GM21381 (cell line): Measurements from ENCODE around the gene HPSE2.

Source experiments
- ATAC-seq: cut with Tn5 transposase; IDR thresholded peaks from one replicate; pipeline ENCODE4 v1.9.1; 2021; ENCODE audit warnings: mild to moderate bottlenecking, moderate library complexity; ENCODE audit not compliant: unreplicated experiment

HPSE2 gene

DNA sequence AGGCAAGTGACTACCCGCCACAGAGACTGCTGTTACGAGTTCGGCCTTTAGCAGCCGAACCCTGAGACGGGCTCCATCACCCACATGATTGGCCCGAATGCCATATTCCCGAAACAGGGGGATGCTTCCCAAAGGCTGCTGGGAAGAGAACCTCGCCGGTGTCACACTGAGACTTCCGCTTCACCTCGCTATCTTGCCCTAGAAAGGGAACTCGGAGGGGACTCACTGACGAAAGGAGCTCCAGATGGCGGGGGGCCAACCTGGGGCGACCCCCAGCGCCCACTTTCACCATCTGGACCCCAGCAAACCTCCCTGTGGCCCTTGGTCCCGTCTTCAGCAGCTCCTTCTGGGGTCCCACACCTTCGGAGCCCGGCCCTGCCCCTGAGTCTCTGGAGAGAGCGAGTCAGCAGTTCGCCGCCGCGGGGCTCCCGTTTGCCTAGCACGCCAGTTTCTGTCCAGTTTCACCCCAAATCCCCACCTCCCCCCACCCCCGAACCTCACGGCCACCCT, 789.4 kb downstream of the HPSE2 start:
- peak; percentile 30 for ATAC-seq

DNA sequence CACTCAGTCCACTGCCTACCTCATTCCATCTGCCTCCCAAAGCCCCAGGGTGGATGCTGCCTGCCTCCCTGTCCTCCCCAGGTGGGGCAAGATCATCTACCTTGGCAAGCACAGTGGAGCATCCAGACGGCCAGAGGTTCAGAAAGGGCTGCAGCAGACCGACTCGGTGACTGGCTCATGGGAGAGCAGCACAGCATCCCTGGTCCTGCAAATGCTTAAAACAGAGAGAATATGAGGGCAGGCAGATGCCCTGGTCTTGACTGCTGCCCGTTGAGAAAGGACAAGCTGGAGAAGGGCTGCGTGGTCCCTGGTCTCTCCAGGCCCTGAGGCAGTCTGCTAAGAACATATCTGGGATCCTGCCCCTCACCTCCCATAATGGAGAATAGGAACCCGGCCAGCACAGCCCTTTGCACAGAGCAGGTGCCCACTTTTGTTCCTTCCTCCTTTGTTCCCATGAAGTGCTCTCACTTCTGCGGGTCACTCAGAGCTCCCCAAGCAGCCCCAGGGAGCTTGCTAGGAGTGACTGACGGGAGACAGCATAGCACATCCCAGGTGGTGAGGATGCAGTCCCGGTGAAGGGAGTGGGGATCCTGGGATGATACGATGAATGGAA, 790.3 kb downstream of the HPSE2 start:
- no peak for ATAC-seq

DNA sequence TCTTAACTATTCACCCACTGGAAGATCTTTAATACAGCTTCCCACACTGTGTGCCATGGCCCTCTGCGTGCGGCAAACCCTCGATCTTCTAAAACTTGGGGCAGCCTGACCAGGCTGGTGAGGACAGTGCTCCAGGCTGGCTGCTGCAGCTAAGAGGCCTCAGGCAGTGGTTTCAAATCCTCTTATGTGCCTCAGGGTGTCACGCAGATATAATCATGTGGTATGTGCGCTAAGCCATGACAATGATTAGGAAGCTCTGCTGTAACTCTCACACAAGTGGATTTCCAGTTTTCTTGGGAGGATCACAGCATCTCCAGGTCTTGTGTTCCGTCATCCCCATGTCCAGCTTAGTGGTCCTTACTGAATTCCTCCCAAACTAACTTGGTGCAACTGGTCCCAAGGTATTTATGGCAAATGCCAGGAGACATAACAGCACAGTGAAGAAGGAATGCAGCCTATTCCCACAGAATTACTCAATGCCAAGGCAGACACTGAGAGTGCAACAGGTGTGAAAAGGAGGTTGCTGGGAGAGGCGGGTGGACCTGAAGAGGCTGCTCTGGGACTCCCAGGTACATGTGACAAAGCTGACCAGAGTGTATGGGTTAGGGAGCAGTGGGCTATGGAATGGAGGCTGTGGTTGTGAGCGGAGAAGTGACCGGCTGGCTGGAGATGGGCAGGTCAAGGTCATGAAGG, 791.2 kb downstream of the HPSE2 start:
- no peak for ATAC-seq

GRCh38 chr10:98438715-98439114, 796.9 kb downstream of the HPSE2 start:
- ATAC-seq = no peak

DNA sequence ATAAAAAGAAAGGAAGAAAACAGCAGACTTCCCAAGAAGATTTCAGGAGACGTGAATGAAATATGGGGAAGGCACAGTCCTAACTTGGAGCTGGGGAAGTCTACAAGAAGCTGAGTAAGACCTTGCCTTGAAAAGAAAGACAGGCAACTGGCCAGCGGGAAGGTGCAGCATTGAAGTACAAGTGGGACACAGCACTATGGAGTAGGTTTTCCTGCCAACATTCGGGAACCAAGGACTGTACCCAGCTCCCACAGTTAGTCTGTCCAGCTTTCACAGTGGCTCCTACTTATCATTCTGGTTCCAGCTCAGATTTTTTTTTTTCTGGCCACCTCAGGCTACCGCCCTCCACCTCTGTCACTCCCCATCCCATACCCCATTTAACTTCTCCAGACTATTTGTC, 798.9 kb downstream of the HPSE2 start:
- no peak for ATAC-seq

GRCh38 chr10:98435178-98435577, 800.5 kb downstream of the HPSE2 start:
- ATAC-seq = no peak

DNA sequence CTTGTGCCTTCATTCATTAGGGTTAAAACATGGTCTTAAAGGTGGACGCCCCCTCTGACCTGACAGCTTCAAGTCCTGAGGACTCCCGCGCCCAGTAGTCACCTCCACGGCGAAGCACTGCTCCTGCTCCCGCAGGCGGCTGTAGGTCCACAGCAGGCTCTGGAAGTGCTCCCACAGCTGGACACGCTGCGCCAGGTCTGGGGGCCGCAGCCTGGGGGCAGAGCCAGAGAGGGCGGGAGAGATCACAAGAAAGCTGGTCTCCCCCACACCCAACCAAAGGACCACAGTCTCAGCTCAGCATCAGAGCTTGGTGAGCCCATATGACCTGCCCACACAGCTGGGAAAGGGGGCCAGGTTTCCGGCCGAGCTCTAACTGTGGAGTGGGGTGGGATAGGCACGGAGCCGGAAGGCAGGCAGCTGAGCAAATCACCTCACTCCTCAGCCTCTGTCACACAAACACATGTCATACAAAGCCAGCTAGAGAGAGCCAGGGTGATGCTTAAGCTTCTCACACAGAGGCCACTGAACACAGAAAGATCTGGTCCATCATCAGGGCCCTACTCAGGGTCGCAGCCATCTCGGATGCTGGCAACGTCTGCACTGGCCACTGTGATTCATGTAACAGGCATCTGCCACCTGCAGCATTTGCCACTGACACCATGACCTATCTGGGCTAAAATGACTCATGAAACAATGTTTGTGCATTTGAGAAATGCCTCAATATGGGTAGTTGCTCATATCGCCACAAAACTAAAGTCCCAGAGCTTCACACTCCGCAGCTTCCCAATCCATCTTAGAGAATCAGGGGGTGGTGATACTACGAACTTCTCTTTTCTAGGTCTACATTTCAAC, 801.5 kb downstream of the HPSE2 start:
- ATAC-seq = no peak

GRCh38 chr10:98433371-98433770, 802.3 kb downstream of the HPSE2 start:
- no peak for ATAC-seq

DNA sequence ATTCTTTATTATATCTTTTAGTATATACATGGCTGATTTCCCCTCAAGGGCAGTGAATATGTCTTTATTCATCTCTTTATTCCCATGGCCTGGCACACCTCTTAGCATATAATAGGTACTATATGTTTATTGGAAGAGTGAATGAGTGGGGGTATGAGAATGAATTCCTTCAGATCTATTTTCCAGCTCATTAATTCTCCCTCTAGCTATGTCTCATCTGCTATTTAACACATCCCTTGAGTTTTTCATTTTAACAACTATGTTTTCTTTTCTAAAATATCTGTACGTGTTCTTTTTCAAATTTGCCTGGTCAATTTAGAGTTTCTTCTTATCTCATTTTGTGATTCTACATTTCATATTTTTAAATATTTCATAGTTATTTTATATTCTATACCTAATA, 803.3 kb downstream of the HPSE2 start:
- ATAC-seq = no peak

DNA sequence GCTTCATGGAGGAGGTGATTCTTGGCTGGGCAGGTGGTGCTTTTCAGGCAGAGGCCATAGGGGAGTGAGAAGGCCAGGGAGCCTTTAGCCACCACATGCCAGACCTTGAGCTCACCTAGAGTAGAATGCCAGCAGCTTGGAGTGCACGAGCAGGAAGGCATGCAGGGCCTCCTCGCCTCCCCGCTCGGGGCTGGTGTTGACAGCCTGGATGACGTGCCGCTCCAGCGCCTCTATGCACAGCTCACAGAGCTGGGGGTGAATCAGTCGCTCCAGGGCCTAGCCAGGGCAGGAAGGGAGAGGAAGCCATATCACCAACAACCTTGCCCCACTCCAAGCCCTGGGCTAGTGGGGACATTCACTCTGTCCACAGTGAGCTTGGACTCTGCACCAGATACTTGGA, 804.6 kb downstream of the HPSE2 start:
- ATAC-seq = no peak

DNA sequence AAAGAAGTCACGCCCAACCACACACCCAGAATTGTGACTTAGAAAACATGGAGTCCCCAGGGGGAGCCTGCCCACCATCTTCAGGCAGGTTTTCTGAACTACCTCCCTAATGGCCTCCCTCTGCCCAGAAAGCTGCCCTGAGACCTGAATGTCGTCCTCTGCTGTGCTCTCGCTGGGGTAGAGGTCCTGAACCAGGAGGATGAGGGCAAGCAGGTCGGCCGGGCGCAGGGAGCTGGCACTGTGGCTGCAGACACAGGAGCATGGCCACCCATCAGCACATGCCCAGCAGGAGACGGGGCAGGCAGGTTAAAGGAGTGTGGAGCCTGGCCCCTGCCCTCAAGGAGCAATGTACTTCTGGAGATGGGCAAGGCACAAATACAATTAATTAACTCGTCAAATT, 805.2 kb downstream of the HPSE2 start:
- no peak for ATAC-seq

DNA sequence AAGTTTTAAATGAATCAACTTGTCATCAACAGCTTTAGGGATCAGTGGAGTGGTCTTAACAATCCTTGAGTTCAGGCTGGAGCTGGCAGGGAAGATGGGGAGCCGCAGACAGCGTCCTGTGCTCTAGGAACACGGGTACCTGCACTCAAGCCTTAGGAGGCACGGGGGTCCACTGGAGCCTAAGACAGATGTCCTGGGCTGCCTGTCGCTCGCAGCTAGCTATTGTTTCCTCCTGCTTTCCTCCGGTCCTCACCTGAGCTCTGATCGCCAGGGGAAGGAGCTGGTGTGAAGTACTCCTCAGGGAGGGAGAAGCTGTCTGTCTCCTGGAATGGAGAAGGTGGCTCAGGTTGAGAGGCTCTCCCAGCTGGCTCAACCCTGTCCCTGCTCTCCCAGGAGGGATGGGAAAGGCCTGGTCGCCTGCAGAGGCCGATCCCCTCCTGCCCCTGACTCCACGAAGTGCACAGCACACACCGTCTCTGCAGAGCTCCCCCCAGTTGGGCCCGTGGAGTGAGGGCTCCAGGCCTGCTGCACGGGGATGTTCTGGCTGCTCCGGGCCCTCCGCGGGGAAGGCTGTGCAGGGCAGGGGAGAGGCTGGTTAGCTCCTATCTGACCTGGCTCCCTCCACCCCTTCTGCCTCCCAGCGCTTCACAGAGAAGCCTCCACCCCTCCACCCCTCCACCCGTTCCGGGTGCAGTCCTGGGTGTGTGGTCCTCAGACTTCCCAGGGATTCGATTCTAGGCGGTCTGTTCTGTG, 806.2 kb downstream of the HPSE2 start:
- no peak for ATAC-seq

- no peak for ATAC-seq
Measured at GRCh38 chr10:98427011-98427515, 808.6 kb downstream of the HPSE2 start.

DNA sequence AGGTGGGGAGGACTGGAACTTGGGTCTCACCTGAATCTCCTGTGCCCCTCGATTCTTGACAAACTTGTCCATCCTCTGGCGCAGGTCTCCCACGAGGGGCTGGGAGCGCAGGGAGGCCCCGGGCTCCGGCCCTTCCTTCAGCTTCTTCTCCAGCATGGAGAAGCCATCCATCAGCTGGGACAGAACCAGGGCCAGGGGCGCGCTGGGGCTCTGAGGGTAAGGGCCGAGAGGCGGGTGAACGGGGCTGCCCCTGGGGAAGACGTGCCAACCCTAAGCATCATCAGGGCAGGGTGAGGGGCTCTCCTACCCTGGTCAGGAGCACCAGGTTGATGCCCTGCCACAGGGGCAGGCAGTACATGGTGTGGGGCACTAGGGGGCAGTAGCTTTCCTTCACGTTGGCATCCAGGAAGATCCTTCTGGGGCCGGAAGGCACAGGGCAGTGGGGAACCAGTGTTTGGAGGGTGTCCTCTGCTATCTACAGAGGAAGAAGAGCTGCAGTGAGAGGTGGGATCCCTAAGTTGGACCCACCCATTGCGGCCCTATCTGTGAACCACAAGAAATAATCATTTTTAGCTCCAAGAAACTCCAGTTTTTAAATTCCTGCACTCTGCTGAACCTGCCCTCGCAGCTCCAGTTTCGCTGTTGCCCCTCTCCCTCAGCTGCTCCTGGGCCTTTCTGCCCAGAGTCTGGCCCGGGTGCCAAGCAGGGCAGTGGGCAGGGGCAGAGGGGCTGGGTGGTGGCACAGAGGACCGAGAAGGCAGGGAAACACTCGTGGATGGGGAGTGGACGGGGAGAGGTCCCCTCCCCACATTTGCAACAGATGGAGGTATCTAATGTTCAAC, 809.9 kb downstream of the HPSE2 start:
- peak; percentile 67 for ATAC-seq

GRCh38 chr10:98424295-98425254, 811.1 kb downstream of the HPSE2 start:
- ATAC-seq = no peak

DNA sequence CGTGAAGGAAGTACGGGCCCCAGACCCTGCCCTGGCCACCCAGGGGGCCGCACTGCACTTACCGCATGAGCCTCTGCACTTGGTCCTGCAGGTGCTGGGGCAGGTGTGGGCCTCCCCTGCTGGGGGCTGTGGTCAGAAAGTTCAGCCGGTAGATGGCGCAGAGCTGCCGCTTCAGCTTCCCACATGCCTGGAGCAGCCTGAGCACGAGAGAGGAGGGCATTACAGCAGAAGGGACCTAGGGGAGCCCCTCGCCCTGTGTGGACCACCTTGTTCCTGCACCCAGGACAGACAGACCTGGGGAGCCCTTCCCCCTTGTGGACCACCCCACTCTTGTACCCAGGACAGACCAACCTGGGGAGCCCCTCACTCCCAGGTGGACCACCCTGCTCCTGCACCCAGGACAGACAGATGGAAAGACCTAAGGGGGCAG, 811.9 kb downstream of the HPSE2 start:
- ATAC-seq = no peak

DNA sequence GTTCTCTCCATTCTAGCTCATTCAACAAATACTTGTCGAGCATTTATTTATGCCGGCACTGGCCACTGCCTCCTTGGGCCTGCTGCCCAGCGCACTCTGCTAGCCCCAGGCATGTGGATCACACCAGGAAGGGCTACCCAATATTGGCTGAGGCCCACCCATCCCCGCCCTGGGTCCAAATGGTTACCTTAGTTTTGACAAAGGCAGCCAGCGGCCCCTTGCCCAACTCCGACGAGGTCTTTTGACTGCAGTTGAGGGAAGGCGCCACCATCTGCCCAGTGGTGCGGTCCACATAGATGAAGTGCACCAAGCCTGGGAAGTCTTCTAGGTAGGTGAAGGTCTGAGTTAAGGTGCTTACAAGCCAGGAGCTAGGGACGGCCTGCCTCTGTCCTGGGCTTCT, 813.5 kb downstream of the HPSE2 start:
- no peak for ATAC-seq

GRCh38 chr10:98420786-98421185, 814.9 kb downstream of the HPSE2 start:
- no peak for ATAC-seq
